Caco-2 (cell line): ENCODE results near the gene GPC5. TPM values are rescaled to one million over a fixed set of nuclear protein-coding genes. Genes with fewer than 3 reads are reported as not detected.

Experiments used
- BruUV-seq: library from RNA; stranded (reverse); fragments of 400-500 nt; replicated peaks from 2 replicates; lab custom pipeline; 2021; lab: Mats Ljungman, UMichigan
- CTCF ChIA-PET: fragments of 300-600 bp; sonication (Branson Sonifier 250); formaldehyde crosslinking; loops from one replicate; lab custom pipeline; 2022; ENCODE audit warnings: antibody characterized with exemption; lab: Charles Lee
- POLR2A ChIA-PET: fragments of 300-600 bp; sonication (Branson Sonifier 250); formaldehyde crosslinking; loops from one replicate; lab custom pipeline; 2022; ENCODE audit warnings: antibody characterized with exemption; lab: Charles Lee
- DNase-seq, 2 experiments: peaks; one replicate each; pipeline versions ENCODE4 v3.0.0 to v3.0.0-alpha.2; 2020 to 2022
- H3K27me3 ChIP-seq: replicated peaks from 2 replicates; pipeline ENCODE4 v1.6.0; 2011; ENCODE audit warnings: low read length; ENCODE audit not compliant: control insufficient read depth, insufficient read depth
- H3K36me3 ChIP-seq: 2 replicates; pipeline ENCODE4 v1.5.1; 2011; ENCODE audit warnings: low read length; ENCODE audit not compliant: control insufficient read depth, insufficient read depth
- H3K4me1 ChIP-seq: fragments of 250-450 bp; sonication (Bioruptor Pico); 2 replicates; pipeline ENCODE4 v1.5.1; 2020; ENCODE audit warnings: mild to moderate bottlenecking
- H3K4me3 ChIP-seq: 2 replicates; pipeline ENCODE4 v1.5.1; 2011; ENCODE audit warnings: low read depth, mild to moderate bottlenecking, control low read depth, low read length
- H3K9me3 ChIP-seq: fragments of 250-450 bp; sonication (Bioruptor Pico); 2 replicates; pipeline ENCODE4 v1.5.1; 2020; ENCODE audit warnings: mild to moderate bottlenecking, moderate library complexity
- H3K27ac Mint-ChIP-seq: one replicate; pipeline ENCODE4 v1.8.0; 2022; ENCODE audit warnings: mixed read lengths; ENCODE audit not compliant: unreplicated experiment
- H3K27me3 Mint-ChIP-seq: one replicate; pipeline ENCODE4 v1.8.0; 2022; ENCODE audit warnings: mixed read lengths; ENCODE audit not compliant: insufficient read depth, unreplicated experiment
- H3K36me3 Mint-ChIP-seq: one replicate; pipeline ENCODE4 v1.8.0; 2022; ENCODE audit warnings: mild to moderate bottlenecking, mixed read lengths; ENCODE audit not compliant: insufficient read depth, unreplicated experiment
- H3K4me1 Mint-ChIP-seq: one replicate; pipeline ENCODE4 v1.8.0; 2022; ENCODE audit warnings: low read depth, mixed read lengths; ENCODE audit not compliant: unreplicated experiment
- H3K4me3 Mint-ChIP-seq: one replicate; pipeline ENCODE4 v1.8.0; 2022; ENCODE audit warnings: mild to moderate bottlenecking, moderate library complexity, mixed read lengths; ENCODE audit not compliant: unreplicated experiment
- H3K9me3 Mint-ChIP-seq: one replicate; pipeline ENCODE4 v1.8.0; 2022; ENCODE audit warnings: mixed read lengths; ENCODE audit not compliant: unreplicated experiment
- CTCF ChIP-seq, 2 experiments: fragments of 200-600 bp in 1 of 2; IDR thresholded peaks; 1 replicate in 1 of 2; 2 replicates in 1 of 2; pipeline versions ENCODE4 v1.5.1 to v1.8.0; 2011 to 2022; ENCODE audit warnings: antibody characterized with exemption in 1 of 2, control low read depth in 1 of 2, inconsistent platforms in 1 of 2, low read depth in 1 of 2, low read length in 1 of 2, mild to moderate bottlenecking in 1 of 2, moderate library complexity in 1 of 2; ENCODE audit not compliant: insufficient read depth in 1 of 2, severe bottlenecking in 1 of 2, unreplicated experiment in 1 of 2
- intact Hi-C: fragments of 100-400 bp; cut with micrococcal nuclease; formaldehyde crosslinking; loops from one replicate; pipeline ENCODE4 v1.10.0; 2022; ENCODE audit not compliant: unreplicated experiment
- total RNA-seq: library from RNA; stranded (reverse); gene quantifications from 2 replicates; pipeline ENCODE4 v1.2.3, GENCODE V29; 2022

GPC5 gene
- total RNA-seq, 1 experiment from 2014 or later: 4.1 TPM

- Histone ChIP-seq H3K36me3 (no peaks in the 10 kb centered on the region), H3K4me3 (no peak overlapping the region), H3K4me1 (no peaks in the 10 kb centered on the region), H3K9me3 (no peaks in the 10 kb centered on the region), H3K27me3 (no peaks in the 10 kb centered on the region)
- ChIA-PET POLR2A (no interaction called here), CTCF (no interaction called here)
- H3K4me3 Mint-ChIP-seq: no peak overlapping the region
- TF ChIP-seq CTCF (IDR thresholded peaks at IDR 0.05; ENCODE audit: insufficient read depth in 1 of 2, low read depth in 1 of 2, low read length in 1 of 2, severe bottlenecking in 1 of 2, unreplicated experiment in 1 of 2): no peak
- H3K36me3 Mint-ChIP-seq: no peaks in the 10 kb centered on the region
- no peak for DNase-seq
- no peaks in the 10 kb centered on the region for H3K27me3 Mint-ChIP-seq
- BruUV-seq: no TSS peak
- intact Hi-C loops: no loop called here
- no peaks in the 10 kb centered on the region for H3K9me3 Mint-ChIP-seq
- H3K27ac Mint-ChIP-seq: no peak overlapping the region
- H3K4me1 Mint-ChIP-seq: no peaks in the 10 kb centered on the region
Measured at GRCh38 chr13:91659256-91660075, 261.0 kb downstream of the GPC5 start.

- Mint-ChIP-seq H3K36me3 (no peaks in the 10 kb centered on the region), H3K9me3 (no peaks in the 10 kb centered on the region), H3K27me3 (no peaks in the 10 kb centered on the region), H3K27ac (no peak overlapping the region), H3K4me1 (no peaks in the 10 kb centered on the region), H3K4me3 (no peak overlapping the region)
- no TSS peak for BruUV-seq
- H3K4me3 ChIP-seq: no peak overlapping the region
- ChIA-PET POLR2A (no interaction called here), CTCF (no interaction called here)
- no peaks in the 10 kb centered on the region for H3K9me3 ChIP-seq
- no peaks in the 10 kb centered on the region for H3K4me1 ChIP-seq
- H3K27me3 ChIP-seq: no peaks in the 10 kb centered on the region
- no peaks in the 10 kb centered on the region for H3K36me3 ChIP-seq
- TF ChIP-seq CTCF (IDR thresholded peaks at IDR 0.05; ENCODE audit: insufficient read depth in 1 of 2, low read depth in 1 of 2, low read length in 1 of 2, severe bottlenecking in 1 of 2, unreplicated experiment in 1 of 2): no peak
- intact Hi-C loops: no loop called here
- DNase-seq: no peak
Measured at GRCh38 chr13:91660076-91660415, 261.6 kb downstream of the GPC5 start.

GRCh38 chr13:91661692-91662490 lies 263.5 kb downstream of the GPC5 start:
- no TSS peak for BruUV-seq
- H3K27me3 ChIP-seq: no peaks in the 10 kb centered on the region
- intact Hi-C loops: no loop called here
- no peak overlapping the region for H3K27ac Mint-ChIP-seq
- no peak overlapping the region for H3K4me3 Mint-ChIP-seq
- CTCF ChIA-PET: no interaction called here
- H3K36me3 ChIP-seq: no peaks in the 10 kb centered on the region
- DNase-seq: no peak
- no peaks in the 10 kb centered on the region for H3K27me3 Mint-ChIP-seq
- POLR2A ChIA-PET: no interaction called here
- no peak overlapping the region for H3K4me3 ChIP-seq
- TF ChIP-seq CTCF (IDR thresholded peaks at IDR 0.05; ENCODE audit: insufficient read depth in 1 of 2, low read depth in 1 of 2, low read length in 1 of 2, severe bottlenecking in 1 of 2, unreplicated experiment in 1 of 2): no peak
- H3K4me1 Mint-ChIP-seq: no peaks in the 10 kb centered on the region
- H3K36me3 Mint-ChIP-seq: no peaks in the 10 kb centered on the region
- H3K9me3 Mint-ChIP-seq: no peaks in the 10 kb centered on the region
- H3K9me3 ChIP-seq: no peaks in the 10 kb centered on the region
- H3K4me1 ChIP-seq: no peaks in the 10 kb centered on the region
